Measurements from ENCODE around the gene SH3BP4. TPM values are rescaled to one million over a fixed set of nuclear protein-coding genes. Genes with fewer than 3 reads are reported as not detected.

Gene SH3BP4
- total RNA-seq, 1 donor from 2014 or later = 5.5 TPM

DNA sequence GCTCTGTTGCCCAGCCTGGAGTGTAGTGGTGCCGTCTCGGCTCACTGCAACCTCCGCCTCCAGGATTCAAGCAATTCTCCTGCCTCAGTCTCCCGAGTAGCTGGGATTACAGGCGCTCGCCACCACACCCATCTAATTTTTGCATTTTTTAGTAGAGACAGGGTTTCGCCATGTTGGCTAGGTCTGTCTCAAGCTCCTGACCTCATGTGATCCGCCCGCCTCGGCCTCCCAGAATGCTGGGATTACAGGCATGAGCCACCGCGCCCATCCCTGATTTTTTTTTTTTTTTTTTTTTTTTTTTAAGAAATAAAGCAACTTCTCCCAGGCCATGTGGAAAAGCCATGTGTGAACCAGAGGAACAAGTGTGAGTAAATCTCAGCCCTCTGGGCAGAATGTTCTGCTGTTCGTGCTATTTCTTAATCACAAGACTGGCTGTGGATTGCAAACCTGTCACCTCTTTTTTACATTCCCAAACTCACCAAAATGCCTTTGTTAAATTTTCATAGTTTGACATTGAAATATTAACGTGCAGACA is 6.4 kb upstream of the SH3BP4 start:
- DNase-seq = no peak

DNA sequence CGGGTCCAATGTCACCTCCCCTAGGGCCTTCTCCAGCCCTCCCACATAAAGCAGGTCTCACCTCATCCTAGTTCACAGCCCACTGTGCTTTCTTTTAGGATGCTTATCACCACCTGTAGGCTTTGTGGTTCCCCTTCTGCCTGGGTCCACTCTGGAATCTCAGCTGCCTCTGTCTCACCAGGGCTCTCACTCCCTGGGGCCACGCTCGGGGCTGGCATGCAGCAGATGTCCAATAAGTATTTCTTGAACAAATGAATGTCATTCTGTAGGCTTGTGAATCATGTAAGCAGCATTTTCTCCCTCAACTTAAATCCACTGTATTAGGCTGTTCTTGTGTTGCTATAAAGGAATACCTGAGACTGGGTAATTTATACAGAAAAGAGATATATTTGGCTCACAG is 4.3 kb upstream of the SH3BP4 start:
- no peak for DNase-seq

DNA sequence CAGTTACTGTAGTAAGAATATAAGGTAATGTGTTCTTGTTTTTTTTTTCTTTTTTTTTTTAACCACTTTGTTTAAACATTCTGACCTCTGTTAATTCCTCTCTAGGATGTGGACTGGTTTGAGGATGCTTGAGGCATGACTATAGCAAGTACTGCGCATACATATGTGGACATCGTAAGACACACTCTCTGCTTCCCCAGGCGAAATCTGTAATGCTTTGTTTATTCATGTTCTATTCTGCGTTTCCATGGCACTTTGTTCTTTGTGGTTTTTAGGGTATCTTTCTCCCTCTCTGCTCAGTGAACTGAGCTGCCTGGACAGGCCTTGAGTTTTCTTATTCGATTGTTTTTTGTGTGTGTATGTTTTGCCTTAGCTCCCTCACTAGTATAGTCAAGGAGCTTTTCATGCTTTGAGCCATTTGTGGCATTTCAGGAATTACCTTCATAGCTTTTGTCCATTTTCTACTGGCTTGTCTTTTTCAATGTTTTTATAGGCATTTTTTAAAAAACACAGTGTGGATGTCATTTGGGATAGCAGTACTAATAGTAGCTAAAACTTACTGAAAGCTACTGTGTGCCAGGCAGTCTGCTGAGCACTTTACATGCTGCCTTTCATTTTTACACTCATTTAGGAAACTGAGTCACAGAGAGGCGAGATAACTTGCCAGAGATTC is 1.9 kb upstream of the SH3BP4 start:
- no peak for DNase-seq

DNA sequence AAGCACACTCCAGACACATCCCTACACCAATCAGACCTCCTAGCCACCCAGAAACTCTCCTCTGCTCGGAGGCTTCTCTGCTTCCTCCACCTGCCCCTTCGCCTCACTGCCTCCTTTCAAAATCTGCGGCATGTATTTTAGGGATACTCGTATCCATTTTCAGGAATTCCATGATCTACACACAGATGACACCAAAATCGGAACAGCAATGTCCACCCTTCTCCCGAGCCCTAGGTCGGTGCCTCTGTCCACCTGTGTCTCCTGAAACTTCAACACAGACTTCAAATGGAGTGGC is 1.4 kb upstream of the SH3BP4 start:
- DNase-seq = no peak

DNA sequence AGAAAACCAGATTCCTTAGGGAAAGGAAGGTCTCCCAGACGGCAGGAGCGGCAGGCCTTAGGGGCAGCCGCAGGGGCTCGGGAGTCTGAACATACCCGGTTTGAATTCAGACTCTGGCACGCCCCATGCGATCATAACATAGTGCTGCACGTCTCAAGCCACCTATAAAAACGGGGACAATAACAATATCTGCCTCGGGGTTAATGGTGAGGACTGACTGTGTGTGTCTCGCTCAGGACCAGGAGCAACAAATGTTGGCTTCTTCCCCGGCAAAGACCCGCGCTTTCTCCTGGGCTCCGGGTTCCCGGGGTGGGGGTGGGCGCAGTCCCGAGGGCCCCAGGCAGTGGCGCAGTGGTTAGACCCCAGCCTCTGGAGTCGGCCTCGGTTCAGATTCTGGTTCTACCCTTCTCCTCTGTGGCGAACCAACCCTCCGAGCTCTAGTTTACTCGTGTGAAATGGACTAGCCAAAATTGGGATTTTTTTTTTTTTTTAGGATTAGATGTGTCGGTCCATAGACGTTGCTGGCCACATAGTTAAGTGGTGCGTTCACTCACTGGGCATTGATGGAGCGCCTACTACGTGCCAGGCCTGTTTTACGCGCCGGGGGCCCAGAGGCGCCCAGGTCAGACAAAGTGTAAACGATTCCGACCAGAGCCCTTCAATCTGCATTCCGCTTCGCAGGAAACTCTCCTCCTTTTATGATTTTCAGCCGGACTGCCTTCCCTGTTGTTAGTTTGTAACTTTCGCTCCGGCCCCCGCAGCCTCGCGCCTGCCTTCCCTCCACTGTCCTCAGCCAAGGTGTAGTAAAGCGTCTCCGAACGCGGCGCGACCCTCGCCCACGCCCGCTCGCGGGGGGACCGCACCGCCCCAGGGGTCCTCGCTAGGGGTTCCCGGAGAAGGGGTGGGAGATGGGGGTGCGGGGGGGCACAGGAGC is 820 bp upstream of the SH3BP4 start:
- no peak for DNase-seq

DNA sequence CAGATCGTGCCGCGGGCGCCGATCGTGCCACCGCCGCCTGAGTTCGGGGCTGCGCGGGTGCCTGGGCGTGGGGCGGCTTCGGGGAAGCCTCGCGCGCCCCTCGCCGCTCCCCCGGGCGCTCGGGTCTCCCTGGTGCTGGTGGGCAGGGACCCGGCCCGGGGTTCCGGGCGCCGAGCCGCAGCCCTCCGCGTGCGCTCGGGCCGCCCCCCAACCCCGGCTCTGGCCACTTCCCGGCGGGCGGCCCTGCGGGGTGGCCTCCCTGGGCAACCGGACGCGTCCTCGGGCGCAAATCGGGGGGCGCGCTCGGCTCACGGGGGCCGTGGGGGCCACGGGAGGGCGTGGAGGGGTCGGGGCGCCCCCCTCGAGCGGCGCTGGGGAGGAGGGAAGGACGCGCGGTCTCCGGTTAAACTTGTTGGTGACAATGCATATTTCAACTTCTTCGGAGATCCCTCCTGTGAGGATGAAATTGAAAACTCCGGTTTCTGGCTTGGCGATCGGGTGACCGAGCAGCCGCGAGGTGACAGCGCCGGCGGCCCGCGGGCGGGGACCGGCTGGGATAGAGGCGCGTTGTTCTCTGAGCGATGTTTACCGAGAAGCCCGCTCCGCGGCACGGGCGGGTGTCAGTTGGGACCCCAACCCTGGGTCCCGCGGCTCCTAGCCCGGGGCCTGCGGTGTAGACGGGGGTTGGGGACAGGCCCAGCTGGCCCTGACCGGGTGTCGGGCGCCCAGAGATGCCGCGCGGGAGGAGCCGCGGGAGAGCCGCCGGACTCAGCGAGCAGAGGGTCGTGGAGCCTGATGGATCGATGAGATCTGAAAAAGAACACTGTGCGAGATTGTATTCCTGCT is 676 bp downstream of the SH3BP4 start:
- DNase-seq = no peak

DNA sequence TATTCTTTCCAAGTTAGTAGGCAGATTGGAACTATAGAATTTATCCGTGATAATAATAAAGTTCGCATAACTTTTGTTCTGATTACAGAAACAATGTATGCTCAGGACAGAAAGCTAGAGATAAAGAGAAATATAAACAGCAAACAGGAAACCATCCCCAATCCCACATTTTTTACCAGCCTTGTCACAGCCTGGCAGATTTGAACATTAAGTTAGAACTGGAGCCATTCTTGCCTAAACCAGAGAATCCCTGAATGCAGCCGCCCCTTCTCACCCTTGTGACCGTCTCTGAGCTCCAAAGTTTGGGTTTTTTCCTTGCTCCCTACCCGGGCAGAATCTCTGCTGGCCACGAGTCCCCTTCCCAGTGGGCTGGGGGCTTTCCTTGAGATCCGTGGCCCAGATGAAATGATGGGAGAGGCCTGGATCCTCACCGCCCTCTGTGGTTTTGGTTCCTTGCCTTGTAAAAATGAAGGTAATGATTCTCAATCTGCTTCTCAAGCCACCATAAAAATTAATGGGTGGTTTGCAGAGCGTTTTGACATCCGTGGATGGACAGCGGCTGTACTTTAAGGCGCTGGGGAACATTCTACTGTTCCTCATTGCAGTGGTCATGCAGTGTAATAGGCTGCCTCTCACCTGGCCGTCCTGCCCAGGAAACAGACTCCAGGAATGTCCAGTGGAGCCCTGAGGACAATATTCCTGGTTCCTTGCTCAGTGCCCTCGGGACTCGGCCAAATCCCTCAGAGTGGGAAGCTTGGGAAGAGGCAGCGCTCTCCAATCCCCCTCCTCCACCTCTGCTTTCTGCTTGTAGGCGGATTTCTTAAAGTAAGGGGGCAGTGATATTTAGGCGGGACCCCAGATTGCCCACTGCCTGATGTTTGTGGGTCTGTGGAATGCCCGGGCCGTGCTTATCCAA is 1.6 kb downstream of the SH3BP4 start:
- DNase-seq = no peak

DNA sequence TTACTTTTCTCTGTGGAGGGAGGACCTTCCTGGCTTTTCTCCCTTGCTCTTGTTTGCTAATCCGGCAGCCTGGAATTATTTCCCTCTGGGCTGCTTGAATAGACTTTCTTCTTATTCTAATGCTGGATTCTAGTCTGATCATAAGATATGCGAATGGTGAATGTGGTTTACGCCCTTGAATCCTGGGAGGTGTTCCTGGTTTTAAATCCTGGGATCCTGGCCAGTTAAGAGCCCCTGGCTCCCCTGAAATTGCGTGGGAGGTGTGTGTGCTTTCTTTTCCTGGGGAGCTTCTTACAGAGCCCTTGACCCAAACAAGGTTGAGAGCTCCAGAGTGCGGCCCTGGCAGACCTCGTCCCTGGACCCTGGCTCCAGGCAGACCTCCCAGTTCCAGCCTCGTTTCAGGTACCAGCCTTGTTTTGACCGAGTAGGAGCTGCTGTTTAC is 2.8 kb downstream of the SH3BP4 start:
- no peak for DNase-seq

DNA sequence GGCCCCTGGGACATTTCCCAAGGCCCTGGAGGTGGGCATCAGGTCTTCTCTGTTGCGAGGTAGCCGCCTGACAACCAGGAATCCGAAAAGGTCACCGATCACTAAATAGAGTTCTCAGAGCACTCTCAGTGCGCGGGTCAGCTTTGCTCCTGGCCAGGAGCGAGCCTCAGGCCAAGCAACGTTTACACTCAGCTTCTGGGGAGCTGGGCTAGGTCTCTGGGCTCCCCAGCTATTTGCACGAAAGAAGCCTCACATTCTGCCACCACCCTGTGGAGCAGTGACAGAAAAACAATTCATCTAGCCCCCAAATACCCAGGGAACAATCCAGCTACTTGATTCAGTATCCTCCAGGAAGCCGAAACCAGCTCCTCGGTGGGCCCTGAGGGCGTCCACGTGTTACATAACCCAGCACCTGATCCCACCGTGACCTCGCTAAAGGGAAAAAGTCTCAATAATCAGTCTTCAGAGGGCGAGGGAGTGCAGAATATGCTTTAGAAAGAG is 3.3 kb downstream of the SH3BP4 start:
- no peak for DNase-seq

DNA sequence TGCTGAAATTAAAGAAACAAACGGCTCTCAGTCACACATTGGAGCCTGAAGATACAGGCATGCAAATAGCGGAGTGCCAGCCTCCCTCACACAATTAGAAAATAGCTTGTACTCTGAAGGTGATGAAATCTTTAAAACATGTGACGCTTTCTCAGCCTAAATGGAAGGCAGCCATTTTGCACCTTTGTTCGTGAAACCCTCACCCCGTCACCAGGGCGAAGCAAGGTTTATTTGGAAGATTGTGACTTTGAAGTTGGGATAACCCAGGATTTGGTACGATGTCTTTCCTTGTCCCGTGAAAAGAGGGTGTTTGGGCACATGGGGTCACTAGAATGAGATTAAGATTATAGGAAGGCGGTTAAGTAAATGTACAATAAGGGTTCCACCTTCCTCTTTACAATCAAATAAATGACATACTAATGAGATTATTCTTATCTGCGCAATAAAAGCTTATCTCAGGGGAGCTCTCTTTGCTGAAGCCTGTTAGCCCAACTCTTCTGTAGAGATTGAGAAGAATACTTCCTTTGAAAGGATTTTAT is 4.2 kb downstream of the SH3BP4 start:
- no peak for DNase-seq

DNA sequence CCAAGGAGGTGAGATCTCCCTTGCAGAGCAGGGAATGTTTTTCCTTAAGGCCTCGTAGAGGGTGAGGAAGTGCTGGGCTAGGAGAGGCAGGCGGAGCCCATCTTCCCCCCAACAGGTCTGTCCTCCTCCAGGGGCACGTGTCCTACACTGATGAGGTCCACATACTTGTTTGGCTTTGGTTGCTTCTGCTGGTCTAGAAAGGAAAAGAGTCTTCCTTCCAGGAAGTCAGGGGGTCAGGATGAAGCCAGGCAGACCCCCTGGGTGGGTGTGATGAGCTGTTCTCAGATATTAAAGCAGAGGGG is 6.0 kb downstream of the SH3BP4 start:
- no peak for DNase-seq

DNA sequence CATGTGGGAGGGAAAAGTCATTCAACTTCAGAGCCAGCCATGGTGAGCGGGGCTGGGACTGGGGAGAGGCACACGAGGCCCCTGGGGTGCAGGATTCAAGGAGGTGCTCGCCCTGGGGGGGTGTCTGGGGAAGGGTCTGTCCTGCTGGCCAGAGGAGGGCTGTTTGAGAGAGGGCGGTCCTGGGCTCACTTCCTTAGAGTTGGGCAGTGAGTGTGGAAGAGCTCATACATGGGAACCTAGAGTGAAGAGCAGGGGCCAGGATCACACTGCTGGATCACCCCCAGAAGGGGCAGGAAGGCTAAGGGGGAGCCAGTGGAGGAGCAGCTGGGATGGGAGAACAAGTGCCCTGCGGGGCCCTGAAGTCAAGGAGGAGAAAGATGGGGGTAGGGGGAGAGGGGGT is 6.5 kb downstream of the SH3BP4 start:
- no peak for DNase-seq

DNA sequence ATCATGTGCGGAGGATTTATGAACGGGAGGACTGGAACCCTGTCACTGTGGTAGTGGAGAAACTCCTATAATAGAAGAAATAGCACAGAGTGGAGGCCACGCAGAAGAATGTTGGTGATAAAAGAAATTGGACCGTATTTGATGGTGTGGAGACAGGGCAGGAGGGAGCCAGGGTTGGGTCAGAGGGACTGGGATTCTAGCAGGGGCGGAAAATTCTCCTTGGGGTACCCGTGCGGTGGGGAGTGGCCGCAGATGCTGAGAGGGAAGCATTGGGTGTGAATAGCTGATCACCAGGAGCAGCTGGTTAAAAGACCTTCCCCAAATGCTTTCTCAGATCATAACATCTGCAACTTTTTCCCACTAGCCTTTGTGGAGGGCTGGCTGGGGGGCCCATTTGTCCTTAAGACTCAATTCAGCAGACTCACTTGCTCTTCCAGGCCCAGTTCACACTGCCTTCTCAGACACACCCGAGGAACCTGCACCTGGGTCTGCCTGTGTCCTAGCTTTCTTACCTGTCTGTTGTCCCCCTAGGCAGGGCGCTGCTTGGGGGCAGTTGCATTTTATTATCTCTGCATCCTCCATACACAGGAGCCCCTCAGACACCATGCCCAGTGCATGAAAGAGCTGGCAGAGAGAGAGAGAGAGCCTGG is 7.1 kb downstream of the SH3BP4 start:
- no peak for DNase-seq

DNA sequence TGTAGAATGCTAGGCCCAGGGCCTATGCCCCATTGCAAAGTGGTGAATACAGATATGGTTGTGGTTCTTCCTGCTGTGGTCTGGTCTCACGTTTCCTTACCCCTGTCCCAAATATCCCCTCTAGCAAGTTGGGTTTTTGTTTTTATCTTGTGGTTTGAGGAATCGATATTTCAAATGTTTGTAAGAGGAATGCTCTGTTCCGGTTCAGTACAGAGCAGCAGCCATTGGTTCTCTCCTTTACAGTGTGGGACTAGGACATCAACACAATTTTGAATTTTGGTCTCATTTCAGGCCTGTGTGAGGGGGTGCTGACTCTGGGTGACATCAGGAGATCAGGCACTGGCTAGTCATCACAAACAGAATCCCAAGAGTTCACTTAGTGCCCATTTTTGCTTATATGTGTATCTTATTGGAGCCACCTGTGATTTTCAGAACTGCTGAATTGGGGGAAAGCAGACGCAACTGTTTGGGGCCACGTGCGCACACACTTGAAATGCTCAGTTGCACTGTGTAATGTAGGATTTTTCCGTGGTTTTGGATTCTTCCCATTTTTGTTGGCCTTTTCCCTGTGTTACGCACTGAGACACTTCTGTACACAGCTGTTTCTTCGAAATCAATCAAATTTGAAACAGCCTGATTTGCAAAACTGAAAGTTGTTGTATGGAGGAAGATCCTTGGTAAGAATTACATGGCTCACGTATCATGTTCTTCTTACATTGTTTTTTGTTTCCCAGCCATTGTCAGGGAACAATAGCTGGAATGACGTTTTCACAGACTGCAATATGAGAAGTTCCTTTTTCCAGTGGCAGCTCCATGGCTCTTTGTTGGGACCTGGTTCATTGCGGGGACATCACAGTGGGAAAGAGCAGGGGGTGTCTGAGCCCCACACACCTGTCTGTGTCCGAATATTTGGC is 8.6 kb downstream of the SH3BP4 start:
- no peak for DNase-seq

DNA sequence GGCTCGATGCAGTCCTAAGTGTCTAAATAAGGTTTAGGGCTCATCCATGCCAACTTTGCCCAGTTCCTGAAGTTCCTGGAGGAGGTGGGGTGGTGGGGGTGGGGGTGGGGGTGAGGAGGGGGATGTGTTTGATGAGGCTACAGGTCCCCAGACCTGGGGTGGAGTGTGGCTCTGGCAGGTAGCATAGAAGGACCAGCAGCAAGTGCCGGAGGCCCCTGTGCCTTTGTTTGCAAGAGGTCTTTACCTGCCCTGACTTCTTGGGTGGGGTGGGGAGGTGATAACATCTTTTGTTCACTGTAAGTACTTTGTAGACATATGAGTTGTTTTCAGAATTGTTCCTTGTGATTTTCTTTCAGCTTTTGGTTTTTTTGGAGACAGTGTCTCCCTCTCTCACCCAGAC is 10.0 kb downstream of the SH3BP4 start:
- DNase-seq = no peak

DNA sequence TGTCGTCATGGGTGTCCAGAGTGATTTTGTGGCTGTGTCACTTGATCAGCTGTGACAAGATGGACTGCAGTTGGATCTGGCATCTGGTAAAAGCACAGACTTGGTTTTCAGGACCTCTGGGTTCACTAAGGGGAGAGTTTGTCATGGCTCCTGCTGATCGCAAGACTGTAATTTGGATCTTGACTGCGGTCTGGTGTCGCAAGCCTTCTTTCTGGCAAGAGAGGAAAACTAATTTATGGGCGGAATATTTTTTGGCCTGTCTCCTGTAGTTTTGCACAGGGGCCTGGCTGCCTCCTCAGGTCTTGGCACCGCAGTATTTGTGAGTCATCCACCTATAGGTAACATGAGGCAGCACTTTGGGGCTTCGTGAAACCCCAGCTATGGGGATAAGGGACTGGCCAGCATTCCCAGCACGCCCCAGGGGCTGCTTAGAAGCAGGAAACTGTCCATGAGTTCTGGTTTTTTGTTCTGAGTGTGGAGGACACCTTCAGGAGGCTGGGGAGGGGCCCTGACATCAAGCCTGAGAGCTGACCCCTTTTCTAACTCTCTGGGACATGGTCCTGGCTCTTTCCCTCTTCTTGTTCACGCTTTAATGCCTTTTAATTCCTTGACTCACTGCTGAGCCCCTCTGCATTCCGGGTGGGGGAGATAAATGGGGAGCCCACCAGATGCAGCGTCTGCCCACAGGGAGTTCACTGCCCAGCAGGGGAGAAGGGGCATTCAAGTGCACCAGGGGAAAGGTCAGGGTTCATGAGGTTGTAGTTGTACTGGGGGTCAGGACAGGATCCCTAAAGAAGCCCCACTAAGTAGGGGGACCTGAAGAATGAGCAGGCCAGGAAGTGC is 12.2 kb downstream of the SH3BP4 start:
- DNase-seq = no peak

DNA sequence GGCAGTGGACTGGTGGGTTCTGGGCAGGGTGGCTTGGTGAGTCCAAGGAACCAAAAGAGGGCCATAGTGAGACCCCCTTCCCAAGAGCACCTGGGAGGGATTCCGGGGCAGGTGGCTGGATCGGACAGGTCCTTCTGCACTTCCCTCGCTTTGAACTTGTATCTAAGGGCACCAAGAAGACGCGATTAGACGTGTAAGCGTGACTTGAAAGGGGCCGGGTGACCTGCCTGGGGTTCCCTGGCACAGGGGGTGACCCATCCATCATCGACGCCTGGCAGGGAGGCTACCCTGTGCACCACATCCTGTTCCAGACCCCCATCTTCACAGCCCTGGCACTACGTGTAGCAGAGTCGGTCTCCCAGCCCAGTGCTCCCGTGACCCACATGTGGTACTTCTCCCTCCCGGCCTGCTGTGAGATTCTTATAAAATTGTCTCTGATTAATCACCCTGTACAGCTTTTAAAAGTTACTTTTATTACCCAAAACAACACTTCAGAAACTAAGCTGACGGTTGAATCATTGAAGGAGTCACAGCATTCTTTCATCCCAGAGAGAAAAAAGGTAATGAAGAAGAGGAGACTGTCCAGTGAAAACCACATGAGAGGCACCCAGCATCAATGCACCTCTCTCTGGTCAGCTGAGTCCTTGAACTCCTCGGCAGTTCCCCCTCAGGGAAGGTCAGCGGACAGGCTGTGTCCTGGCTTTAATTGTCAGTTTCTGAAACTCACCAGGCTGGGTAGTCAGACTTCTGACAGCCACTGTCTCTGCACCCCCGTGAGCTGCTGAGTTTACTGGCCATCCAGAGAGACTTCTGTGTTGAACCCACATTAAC is 13.0 kb downstream of the SH3BP4 start:
- DNase-seq = no peak

DNA sequence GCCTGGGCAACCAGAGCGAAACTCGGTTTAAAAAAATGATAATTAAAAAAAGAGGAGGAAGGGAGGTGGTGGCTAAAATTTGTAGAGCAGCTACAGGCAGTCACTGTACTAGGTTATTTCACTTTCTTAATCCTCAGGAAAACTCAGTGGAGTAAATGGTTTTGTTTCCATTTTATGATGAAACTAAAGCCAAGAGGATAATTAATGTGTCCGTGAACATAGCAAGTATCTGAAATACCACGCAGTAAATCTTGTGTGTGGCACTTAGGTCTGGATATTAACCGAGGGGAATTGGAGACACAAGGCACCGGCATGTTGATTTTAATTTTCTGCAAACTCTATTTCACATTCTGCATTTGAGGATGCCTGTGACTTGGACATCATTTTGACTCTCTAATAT is 14.5 kb downstream of the SH3BP4 start:
- DNase-seq = no peak
